ENCODE measurements around the gene PKN2.

GRCh38 chr1:88658419-88658818 is 25.7 kb upstream of the PKN2 start:
- TF ChIP-seq CTCF (IDR thresholded peaks at IDR 0.05 in 4 of 5, conservative IDR thresholded peaks at IDR 0.05 in 1 of 5) (no peak), POLR2A (IDR thresholded peaks at IDR 0.05) (no peak)

Measured in gastrocnemius medialis (tissue), 4 donors.